NB4 (cell line): ENCODE results near the gene DAP.
"Not testable (repeated sequence)": the region's sequence is repeated elsewhere in the genome, so short reads cannot be mapped to it uniquely, and the experiment has no call there.

Experiments used
- DNase-seq: peaks from one replicate; pipeline ENCODE4 v3.0.0; 2010; ENCODE audit warnings: low read depth
- H3K4me3 ChIP-seq: one replicate; pipeline ENCODE4 v1.5.1; 2011; ENCODE audit warnings: mild to moderate bottlenecking, low read depth, low read length, moderate library complexity
- MYC ChIP-seq: IDR thresholded peaks from 2 replicates; pipeline ENCODE4 v1.6.1; 2011; ENCODE audit warnings: low read depth, low read length
- POLR2A ChIP-seq: IDR thresholded peaks from 2 replicates; pipeline ENCODE4 v1.6.1; 2011; ENCODE audit warnings: mild to moderate bottlenecking; ENCODE audit not compliant: insufficient read length; ENCODE audit errors: extremely low read depth
- TF ChIP-seq, protein P1 (sequence below): IDR thresholded peaks from 2 replicates; pipeline ENCODE4 v1.6.1; 2011; ENCODE audit warnings: low read depth, low read length
- TF ChIP-seq, protein P2 (sequence below): IDR thresholded peaks from one replicate; pipeline ENCODE4 v1.5.1; 2012; ENCODE audit warnings: low read depth, low read length

Gene DAP

DNA sequence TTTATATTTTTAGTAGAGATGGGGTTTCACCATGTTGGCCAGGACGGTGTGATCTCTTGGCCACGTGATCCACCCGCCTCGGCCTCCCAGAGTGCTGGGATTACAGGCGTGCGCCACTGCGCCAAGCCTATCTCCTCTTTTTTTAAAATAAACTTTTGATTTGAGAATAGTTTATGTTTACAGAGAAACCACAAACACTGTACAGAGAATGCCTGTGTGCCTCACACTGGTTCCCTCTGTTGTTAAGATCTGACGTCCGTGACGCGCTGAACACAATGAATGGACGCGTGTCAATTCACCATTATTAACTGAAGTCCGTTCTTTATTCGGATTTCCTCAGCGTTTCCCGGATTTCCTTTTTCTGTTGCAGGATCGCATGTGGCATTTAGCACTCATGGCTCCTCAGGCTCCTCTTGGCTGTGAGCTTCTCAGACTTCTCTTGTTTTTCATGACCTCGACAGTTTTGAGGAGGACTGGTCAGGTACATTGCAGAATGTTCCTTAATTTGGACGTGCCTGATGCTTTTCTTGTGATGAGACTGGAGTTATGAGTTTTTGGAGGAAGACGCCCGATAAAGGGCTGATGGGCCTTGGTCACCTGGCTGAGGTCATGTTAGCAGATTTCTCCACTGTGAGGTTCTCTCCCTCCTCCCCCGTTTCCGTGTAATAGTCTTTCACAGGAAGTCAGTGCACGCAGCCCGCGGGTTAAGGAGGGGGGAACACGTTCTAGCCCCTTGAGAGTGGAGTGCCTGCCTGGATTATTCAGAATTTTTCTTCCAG is 127.6 kb downstream of the DAP start:
- peak; percentile 60 for DNase-seq
- H3K4me3 ChIP-seq: no peak overlapping the region
- TF ChIP-seq, protein P1, sequence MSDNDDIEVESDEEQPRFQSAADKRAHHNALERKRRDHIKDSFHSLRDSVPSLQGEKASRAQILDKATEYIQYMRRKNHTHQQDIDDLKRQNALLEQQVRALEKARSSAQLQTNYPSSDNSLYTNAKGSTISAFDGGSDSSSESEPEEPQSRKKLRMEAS: no peak
- TF ChIP-seq, protein P2, sequence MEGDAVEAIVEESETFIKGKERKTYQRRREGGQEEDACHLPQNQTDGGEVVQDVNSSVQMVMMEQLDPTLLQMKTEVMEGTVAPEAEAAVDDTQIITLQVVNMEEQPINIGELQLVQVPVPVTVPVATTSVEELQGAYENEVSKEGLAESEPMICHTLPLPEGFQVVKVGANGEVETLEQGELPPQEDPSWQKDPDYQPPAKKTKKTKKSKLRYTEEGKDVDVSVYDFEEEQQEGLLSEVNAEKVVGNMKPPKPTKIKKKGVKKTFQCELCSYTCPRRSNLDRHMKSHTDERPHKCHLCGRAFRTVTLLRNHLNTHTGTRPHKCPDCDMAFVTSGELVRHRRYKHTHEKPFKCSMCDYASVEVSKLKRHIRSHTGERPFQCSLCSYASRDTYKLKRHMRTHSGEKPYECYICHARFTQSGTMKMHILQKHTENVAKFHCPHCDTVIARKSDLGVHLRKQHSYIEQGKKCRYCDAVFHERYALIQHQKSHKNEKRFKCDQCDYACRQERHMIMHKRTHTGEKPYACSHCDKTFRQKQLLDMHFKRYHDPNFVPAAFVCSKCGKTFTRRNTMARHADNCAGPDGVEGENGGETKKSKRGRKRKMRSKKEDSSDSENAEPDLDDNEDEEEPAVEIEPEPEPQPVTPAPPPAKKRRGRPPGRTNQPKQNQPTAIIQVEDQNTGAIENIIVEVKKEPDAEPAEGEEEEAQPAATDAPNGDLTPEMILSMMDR: no peak
- TF ChIP-seq POLR2A (no peak), MYC (no peak)

DNA sequence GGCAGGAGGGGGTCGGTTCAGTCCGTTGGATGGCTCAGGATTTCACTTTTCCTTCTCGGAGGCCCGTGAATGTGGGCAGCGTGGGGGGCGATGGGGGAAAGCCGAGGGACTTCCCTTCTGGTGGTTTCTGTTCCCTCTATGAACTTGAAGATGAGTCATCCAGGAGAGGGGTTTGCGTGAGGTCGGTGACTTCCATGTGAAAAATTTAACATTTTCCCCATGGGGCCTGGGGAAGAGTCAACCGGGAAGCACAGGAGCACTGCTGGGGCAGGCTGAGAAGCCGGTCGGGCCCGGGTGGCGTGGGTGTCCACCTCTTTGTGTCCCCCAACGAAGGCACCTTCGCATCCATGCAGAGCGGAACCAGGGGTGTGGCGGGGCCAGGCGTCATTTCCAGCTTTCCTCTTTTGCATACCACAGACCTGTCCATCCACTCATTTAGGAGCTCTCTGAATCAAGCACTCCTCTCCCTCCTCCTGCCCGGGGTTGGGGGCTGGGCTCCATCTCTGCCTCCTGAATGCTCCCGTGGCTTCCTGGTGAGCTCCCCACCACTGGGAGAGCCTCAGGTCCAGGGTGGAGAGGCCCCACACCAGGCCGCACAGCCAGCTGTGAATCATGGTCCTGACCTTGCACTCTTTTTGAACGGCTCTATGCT is 128.8 kb downstream of the DAP start:
- H3K4me3 ChIP-seq: peak overlapping the region; percentile 52
- 0 out of 2 replicates have a peak, but pooled peaks have one; percentile 31 for TF ChIP-seq MYC
- TF ChIP-seq POLR2A: no peak
- DNase-seq: peak; percentile 88

DNA sequence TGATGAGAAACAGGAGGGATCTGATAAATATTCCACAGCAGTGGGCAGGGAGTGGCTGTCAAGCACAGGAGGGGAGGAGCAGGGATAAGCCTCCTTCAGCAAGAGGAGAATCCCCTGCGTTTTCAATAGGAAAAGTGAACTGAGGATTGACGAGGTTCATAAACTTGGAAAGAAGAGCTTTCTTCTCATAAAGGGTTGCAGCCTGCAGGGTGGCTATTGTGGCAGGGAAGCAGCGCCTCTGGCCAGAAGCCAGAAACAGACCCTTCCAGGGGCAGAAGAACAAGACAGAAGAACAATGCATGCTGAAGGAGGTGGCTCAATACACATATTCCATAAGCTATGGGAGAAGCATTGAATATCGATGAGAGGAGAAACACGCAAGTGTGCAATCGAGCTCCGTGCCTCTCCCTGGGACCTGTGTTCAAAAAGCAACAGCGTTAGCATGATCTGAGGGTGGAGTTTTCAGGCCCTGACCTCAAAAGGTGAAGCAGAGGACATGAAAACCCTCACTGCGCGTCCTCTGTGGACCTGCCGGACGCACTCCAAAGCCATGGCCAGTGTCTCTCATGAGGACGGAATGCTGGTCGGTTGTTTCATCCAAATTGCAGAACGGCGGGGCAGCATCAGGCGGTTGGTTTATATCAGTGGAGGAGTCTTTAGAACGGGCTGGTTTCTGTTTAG is 129.6 kb downstream of the DAP start:
- TF ChIP-seq, protein P1: peak; percentile 37; the same call in 1 of the 2 replicates
- TF ChIP-seq POLR2A (no peak), MYC (no peak)
- TF ChIP-seq, protein P2: no peak
- DNase-seq: peak; percentile 37

DNA sequence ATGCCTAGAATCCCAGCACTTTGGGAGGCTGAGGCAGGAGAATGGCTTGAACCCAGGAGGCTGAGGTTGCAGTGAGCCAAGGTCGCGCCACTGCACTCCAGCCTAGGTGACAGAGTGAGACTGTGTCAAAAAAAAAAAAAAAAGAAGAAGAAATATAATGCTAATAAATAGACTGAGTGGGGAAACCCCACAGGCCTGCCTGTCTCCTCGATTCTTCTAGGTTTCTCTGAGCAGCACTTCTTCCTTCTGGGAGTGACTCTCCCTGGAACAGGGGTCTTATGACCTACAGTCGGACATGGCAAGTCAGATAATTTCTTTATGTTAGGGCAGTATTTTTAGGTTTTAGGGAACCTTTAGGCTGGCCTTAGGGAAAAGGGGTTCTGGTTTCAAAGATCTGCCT is 130.3 kb downstream of the DAP start:
- not testable (repeated sequence) for DNase-seq, H3K4me3 ChIP-seq

More for the DNA sequence above, 129.6 kb downstream of the DAP start:
- H3K4me3 ChIP-seq: peak overlapping the region; percentile 52

DNA sequence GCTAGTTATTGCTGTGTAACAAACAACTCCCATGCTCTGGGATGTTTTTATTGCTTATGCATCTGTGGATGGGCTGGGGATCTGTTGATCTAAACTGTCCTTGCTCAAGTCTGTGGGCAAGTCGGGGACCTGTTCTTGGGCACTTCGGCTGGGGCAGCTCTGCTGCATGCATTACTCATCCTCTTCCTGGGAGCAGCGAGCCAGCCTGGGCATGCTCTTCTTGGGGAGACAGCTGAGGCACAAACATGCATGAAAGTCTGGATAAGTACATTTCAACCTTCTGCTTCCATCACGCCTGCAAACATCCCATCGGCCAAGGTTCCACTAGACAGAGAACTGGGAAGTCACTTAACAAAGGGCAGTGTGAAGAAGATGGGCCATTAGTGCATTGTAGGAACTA is 130.9 kb downstream of the DAP start:
- TF ChIP-seq, protein P1: no peak
- TF ChIP-seq, protein P2: no peak
- TF ChIP-seq POLR2A: no peak
- TF ChIP-seq MYC: no peak
- H3K4me3 ChIP-seq: no peak overlapping the region
- peak; percentile 16 for DNase-seq

DNA sequence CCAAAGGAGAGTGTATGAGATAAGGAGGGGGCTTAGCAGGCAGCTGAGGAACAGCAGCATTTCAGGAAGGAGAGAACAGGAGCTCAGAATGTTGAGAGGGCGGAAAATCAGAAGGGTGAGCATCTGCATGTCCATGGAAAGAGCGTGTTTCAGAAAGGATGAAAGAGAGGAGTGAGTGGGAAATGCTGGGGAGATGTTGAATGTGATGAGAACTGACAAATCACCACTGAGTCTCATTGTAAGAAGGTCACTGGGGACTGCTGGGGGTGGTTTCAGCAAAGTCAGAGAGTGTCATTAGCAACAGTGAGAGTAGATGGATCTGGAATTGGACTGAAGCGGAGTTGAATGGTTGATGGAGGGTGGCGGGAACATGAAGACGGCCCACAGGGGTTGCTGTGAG is 131.4 kb downstream of the DAP start:
- TF ChIP-seq POLR2A (no peak), MYC (no peak)
- TF ChIP-seq, protein P2: no peak
- TF ChIP-seq, protein P1: no peak
- no peak overlapping the region for H3K4me3 ChIP-seq
- DNase-seq: no peak
